ENCODE measurements around the gene SULT1E1.
A peak's percentile ranks its signal among the peaks of the same experiment; 100 is the strongest.

Gene SULT1E1, protein sequence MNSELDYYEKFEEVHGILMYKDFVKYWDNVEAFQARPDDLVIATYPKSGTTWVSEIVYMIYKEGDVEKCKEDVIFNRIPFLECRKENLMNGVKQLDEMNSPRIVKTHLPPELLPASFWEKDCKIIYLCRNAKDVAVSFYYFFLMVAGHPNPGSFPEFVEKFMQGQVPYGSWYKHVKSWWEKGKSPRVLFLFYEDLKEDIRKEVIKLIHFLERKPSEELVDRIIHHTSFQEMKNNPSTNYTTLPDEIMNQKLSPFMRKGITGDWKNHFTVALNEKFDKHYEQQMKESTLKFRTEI

DNA sequence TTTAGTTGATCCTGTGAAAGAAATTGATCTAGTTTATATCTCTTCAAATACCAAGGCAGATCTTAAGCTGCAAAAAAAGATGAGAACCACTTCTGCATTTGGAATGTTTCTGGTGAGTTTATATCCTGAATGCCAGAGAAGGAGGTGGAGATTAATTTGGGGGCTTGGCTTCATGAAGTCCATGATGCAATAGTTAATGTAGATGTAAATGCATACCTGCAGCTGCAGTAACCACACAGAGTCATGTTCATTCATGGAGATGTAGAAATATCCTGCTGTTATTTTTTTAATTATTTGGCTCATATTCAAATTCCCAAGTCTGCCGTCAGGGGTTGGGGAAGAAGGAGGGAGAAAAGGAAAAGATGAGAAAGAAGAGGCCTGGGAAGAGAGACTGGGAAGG, at the start of gene SULT1E1:
TSS of gene SULT1E1 (minus strand) at position 94 of the 400 bp plus-strand sequence. CDS start 2,501 bp downstream, outside the sequence.
- no peak for DNase-seq

DNA sequence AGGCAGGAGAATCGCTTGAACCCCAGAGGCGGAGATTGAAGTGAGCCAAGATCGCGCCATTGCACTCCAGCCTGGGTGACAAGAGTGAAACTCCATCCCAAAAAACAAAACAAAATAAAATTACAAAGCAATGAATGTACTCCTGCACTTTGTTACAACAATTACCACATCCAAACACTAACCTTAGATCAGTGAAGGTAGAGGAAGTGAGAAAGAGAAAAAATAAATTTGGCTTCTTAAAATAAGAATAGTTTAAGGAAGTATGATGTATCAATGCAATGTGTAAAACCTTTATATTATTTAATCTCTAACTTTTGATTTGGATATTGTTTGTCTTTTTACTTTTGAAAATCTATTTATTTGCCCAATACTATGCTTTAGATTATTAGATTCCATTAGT, 49.2 kb upstream of the SULT1E1 start:
- DNase-seq: no peak

DNA sequence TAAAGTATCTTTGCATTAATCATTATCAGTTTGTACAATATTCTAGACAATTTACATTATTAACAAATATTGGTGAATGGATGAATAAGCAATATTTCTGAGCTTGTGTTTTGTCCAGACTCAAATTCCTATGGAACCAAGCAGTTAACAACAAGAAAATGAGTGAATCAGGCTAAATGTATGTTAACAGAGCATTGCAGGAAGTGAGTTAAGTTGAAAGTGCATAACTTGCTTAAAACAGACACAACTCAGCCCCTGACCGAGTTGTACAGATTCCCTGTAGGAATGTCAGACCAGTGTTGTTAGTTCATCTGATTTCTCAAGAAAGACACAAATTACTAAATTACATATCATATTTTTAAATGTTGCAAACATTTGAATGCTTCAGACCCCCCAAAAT, 47.2 kb upstream of the SULT1E1 start:
- DNase-seq: no peak

DNA sequence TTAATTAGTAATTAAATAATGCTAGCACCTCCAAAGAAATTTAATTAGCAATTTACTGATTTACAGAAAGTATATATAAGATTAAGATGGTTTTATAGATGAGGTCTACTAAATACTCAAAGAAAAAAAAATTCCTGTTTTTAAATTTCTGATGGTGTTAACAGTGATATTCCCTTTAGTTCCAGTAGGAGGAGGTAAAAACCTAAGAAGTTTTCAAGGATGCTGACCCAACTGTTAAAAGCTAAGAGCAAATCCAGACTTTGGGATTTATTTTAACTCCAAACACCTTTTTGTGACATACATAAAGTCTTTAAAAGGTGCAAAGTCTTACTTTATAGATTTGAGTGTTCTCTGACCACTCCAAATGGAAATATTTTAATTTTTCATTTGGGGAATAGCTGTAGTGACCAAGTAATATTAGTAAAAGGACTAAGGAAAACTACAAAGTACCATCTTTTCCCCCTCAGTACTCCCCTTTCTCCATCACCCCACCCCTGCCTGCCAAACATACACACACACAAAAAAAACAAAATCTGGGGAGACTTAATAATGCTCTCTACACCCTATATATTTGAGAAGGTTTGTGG, 36.7 kb upstream of the SULT1E1 start:
- peak in 1 of 2 experiments; percentile 26 for DNase-seq

DNA sequence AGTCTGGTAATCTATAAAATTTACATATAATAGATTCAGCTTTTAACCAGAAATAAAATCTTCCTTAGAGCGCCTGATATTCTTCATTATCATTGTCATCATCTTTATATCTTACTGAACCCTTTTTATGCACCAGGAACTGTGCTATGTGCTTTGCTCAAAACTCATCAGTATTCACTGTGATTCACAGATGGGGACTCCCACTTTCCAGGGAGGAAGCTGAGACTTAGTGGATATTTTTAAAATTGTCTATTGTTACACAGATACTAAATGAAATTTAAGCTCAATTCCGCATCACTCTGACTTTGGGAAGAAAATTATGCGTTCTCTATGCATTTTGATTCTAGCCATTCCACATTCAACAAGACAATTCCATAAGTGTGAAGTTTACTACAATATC, 34.8 kb upstream of the SULT1E1 start:
- no peak for DNase-seq

DNA sequence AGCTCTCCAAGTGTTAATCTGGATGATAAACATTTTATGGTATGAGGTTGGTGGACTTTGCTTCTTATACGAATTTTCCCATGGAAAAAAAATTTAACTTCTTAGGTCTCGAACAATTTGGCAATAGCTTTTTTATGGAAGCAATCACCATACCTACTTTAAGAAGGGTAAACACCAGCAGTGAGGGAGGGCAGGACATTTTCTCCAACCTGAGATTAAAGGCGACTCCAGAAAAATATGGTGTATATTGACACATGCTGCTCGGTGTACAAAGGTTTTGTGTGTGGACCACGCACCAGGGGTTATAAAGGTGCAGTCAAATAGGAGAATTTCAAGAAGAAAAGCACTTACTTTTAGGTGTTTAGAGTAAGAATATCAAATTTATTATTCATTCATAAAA, 34.2 kb upstream of the SULT1E1 start:
- DNase-seq: no peak

DNA sequence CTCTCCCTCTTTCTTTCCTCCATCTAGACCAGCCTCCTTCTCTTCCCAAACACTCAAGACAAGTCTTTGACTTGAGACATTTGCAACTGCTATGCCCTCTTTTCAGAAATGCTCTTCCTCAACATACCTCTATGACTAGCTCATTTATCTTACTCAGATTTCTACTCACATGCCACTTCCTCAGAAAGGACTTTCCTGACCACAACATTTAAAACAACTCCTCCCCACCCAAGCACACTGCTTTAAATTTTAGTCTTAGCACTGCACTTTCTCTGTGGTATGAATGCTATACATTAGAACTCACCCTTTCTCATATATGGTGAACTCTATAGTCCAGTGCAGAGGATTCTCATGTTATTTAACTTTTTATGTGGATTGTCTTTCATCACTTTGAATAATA, 28.4 kb upstream of the SULT1E1 start:
- no peak for DNase-seq

DNA sequence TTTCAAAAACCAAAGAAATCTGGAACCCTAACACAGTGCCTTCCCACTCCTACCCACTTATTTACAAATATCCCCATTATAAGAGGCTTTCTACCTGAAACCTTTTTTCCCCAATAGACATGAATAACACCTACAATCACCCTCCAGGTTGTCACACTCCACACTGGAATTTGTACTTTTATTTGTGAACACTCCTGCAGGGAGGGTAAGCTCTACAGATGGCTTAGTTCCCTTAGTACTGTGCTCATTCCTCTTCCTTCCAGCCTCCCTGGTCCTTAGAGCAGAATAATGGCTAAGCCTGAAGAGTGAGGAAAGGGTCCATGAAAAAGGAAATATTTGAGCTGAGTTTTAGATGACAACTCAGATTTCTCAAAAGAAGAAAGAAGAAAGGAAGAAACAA, 22.2 kb upstream of the SULT1E1 start:
- DNase-seq: no peak

DNA sequence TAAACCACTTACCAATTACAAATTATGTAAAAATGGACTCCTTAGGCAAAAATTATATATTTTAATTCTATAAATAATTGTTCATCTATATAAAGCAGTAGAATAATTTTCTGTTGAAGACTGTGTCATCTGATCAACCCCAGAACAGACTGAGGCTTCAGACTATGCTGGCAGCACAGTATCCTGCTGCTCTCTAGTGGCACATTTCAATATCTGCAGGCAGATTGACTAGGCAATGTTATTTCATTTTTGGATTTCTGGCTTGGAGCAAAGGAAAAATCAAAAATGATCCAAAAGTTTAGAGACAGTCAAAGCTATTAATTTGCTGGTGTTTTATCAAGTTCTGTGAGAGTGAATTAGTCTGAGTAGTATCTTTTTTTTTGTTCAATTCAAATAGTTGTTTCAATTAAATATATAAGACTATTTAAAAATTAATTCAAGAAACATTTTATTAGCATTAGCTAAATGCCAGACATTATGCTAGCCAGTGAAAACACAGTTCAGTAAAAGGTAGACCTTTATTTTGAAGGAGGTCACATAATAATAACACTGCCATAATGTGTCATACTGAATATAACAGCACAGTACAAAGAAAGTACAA, 21.3 kb upstream of the SULT1E1 start:
- peak in 1 of 2 experiments; percentile 33 for DNase-seq

DNA sequence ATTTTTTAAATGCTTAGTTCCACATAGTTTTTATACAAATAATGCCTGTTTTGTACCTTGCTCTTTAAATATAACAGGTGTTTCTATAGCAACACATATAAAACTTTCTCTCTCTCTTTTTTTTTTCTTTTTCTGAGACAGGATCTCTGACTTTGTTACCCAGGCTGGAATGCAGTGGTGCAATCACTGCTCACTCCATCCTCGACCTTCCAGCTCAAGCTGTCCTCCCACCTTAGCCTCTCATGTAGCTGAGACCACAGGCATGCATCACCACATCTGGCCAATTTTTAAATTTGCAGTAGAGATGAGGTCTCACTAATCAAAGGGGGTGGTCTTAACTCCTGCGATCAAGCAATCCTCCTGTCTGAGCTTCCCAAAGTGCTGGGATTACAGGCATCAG, 18.3 kb upstream of the SULT1E1 start:
- DNase-seq: no peak

DNA sequence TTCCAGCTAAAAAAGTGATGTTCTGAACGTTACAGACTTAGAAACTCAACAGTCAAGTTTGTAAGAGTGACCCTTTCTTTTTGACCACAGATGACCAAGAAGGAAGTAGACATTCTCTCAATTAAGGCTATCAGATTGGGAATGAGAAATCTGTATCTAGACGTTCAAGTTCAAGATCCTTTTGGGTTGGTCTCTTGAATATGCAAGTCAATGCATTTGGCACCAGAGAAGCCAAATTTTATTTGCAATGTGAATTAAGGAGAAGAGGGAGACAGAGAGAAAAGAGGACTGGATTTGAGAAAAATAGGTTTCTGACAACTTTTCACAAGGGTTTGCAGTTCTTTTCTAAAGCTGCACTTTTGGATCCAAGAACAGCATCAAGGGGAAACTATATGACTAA, 17.5 kb upstream of the SULT1E1 start:
- no peak for DNase-seq

DNA sequence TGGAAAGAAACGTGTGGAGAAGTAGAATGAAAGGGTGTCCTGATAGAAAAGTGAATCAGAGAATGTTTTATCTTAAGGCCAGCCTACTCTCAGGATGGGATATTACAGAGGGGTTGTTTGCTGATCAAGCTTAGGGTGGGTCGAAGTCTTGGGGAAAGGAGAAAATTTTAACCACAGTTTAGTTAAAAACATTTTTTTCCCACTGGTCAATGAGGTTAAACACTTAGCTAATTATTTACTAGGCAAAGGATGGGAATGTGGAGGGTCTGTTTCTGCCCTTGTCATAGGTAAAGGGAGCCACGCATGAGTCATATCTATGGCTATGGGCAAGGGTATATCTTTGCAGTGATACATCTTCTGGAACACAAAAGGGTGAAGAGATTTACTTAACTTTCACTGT, 16.1 kb upstream of the SULT1E1 start:
- DNase-seq: no peak

DNA sequence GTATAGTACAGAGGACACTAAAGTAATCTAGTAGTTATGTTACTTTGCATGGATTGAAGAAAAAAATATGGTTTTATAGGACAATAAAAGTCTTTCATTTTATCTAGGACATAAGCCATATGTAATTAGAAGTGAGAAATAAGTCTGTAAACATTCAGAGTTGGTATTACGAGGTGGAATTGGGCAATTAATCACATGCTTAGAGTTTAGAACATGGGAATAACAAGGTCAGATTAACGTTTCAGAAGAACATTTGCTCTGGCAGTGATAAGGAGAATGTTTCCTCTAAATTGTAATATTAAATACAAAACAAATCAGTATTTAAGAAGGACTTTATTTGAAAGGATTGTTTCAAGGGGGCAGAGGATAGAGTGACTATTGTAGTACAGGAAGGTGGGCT, 15.6 kb upstream of the SULT1E1 start:
- DNase-seq: no peak

DNA sequence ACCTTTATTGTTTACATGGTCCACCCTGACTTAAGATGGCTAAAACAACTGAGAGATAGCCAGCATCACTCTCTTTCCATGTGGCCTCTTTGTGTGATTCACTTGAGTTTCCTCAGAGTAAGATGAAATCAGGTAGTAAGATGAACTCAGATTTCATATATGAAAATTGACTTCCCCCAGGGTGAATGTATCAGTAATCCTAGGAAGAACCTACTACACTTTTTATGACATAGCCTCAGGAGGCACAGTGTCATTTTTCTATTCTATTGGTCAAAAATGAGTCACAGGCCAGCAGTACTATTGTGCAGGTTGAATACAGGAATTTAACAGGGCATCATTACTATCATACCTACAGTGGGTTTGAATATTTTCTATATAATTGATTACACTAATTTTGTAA, 14.6 kb upstream of the SULT1E1 start:
- DNase-seq: no peak

DNA sequence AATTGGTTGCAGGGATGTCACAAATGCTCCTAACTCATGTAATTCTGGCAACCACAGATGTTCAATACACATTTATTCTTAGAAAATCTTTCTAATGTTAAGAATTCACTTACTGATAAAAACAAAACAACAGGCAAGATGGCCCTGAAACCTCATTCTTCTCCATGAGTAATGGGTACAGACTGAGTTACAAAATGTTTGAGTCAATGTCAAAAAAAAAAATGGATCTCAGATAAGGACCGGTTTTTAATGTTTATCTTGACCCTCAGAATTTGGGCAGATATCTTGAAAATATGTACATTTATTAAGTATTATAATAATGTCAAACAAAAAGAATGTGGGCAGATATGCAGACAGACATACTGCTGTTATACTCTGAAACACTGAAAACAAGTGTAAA, 1.8 kb upstream of the SULT1E1 start:
- DNase-seq: no peak

DNA sequence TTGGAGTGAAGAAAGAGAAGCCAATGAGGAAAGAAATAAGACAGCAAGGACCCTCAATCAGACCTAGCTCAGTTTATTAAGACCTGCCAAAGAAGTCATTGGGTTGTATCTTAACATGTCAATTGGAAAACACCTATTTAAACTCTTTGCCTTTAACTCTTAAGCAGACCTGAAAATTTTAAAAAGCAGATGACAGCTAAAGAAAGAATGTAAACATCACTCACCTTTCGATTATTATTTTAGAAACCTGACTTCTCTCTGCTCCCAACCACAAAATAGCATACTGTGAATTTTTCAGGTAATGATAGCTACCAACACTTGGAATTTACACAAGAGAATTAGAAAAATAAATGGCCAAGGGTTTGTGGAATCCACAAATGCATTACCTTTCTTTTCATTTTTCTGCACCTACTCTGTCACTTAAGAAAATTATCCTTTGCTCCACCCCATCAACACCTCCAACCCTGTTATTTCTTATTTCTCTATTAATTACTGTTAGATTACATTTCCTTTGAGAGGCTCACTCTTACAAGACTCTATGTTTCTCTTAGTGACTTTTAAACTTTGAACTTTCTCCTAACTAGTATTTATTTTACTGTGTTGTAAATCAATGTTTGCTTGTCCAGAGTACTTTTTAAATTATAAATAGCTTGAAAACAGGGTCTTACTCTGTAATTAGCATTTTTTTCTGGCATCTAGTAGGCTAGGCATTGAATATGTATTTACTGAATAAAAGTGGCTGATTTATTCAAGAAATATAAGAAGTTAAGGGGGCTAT, 765 bp upstream of the SULT1E1 start:
- no peak for DNase-seq

DNA sequence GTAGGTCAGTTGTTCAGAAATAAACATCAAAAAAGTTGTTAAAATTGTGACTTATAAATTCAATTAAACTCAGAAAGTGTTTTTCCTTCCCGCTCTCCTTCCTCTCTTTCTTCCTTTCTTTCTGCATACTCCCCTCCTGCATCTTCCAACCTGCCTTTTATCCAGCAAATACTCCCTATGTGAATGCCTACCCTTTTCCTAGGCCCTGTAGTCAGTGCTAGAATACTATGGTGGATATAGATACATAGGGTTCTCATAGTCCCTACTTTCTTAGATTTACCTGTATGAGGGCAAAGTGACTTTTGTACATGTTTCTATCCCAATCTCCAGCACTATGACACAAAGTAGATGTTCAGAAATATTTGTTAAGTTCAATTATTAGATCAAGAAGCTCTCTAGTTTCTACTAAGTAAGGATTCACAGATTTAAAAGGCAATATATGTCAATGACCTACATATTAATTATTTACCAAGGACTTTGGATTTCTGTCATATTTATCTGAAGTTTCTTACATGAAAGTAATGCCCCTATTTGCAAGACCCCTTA, 732 bp downstream of the SULT1E1 start:
- DNase-seq: no peak

DNA sequence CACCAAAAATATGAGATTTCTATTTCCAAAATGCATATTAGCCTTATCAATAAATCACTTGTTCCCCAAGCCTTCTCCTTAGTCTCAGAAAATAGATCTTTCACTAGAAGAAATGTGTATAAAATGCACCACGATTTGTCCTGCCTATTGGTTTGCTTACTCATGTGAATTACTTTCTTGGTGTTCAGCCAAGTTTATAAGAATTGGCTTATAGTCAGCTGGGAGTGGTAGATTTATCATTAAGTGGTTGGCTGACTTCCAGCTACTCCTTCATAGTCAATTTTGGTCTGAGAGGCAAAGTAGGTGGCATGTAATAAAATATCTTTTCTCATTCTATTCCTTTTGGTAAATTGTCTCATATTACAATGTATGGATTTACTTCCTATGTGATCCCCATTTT, 1.3 kb downstream of the SULT1E1 start:
- DNase-seq: peak; percentile 76 to 87

DNA sequence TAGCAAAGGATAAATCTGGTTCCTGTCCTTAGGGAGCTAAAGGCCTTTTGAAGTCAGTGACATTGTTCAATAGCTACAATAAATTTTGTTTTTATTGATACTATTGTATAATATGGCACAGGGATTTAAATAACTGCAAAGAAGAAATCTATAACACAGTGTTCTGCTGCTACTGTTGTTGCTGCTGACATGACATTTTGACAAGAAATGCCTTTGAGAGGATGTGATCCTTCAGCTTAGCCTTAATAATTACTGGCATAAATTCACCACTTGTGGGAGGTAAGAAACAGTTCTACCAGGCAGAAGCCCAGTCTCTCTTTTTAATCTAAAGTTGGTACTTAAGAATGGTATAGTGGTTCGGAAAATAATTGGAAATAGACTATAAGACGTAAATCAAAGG, 4.1 kb downstream of the SULT1E1 start:
- no peak for DNase-seq

DNA sequence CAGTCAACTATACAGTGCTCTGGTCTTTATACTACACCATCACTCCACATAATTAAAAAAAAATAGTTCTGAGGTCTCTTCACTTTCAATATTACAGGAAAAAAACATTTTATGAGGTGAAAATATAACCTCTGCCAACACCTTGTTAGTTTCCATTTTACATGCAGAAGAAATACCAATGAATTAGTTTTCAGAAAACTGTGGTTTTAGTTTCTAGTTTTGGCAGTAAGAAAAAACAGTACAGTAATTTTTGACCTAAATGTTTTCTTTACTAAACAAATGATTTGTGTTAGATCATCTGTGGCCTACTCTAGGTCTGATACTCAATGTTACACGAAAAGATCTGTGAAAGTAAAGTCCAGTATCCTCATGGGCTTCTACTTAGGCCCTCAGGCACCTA, 10.0 kb downstream of the SULT1E1 start:
- no peak for DNase-seq

DNA sequence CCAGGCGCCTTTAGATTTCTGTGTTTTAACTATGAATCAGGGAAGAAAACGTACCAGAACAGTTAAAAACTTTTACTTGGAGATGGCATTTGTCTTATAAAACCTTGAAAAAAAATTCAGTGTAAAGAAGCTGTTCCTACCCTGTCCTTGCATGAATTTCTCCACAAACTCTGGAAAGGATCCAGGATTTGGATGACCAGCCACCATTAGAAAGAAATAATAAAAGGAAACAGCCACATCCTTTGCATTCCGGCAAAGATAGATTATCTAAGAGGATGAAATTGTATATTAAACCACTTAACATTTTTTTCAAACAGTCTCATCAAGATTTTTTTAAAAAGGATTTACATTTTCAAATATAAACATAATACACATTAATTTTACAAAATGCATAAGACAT, 10.6 kb downstream of the SULT1E1 start:
- no peak for DNase-seq

DNA sequence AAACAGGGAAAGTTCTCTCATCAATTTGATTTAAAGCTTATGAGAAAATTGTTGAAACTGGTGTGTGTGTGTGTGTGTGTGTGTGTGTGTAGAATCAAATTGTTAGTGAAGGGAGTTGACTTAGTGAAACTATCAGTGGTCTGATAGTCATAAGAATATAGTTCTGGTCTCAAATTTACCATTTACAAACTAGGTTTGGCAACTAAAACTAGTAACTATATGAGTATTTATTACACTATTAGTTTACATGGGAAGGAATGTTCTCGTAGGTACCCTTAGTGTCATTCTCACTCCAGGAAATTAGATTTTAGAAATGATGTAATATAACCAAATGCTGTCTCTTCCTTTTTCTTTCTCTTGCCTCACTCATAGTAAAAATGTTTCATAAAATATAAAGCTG, 11.9 kb downstream of the SULT1E1 start:
- DNase-seq: no peak

DNA sequence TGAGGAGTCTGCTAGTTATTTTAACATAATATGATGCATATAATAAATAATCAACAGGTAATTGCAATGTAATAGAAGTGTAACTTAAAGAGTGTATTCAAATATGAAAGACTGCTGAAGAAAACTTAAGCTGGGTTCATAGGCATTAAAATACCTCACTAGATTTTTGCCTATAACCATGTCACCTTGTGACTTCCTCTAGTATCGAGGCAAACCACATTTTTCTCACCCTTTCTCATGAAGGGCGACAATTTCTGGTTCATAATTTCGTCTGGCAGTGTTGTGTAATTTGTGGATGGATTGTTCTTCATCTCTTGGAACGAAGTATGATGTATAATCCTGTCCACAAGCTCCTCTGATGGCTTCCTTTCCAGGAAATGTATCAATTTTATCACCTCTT, 16.0 kb downstream of the SULT1E1 start:
- DNase-seq: no peak

DNA sequence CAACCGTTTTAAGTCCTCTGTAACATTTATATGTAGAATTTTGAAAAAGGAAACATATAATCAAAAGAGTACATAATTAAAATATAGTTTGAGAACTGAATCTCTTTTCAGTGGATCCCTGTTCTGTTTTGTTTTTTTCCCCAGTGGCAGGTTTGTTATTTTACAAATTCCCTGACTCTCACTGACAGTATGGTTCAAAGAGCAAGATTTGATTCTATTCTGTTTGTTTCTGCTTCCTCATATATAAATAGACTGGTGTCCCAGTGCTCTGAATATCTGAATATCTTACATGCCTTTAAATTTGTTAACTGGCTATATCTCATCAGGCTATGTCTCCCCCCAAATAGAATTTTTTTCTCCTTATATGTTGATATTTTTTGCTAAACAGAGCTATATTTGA, 16.6 kb downstream of the SULT1E1 start:
- no peak for DNase-seq

Data from NCI-H524 (cell line).